OCI-LY3 (cell line): ENCODE data around the gene PELI1.

Experiments used
- EZH2phosphoT487 ChIP-seq: fragments of 200-600 bp; shearing (Covaris generic); IDR thresholded peaks from 2 replicates; pipeline ENCODE4 v1.6.1; 2018; ENCODE audit warnings: antibody characterized with exemption, mixed run types, low read depth
- TF ChIP-seq, protein P1 (sequence below): fragments of 200-600, 300-600 bp; sonication (generic); IDR thresholded peaks from 2 replicates; pipeline ENCODE4 v1.5.1; 2014; ENCODE audit warnings: antibody characterized with exemption, low read length, low read depth

DNA sequence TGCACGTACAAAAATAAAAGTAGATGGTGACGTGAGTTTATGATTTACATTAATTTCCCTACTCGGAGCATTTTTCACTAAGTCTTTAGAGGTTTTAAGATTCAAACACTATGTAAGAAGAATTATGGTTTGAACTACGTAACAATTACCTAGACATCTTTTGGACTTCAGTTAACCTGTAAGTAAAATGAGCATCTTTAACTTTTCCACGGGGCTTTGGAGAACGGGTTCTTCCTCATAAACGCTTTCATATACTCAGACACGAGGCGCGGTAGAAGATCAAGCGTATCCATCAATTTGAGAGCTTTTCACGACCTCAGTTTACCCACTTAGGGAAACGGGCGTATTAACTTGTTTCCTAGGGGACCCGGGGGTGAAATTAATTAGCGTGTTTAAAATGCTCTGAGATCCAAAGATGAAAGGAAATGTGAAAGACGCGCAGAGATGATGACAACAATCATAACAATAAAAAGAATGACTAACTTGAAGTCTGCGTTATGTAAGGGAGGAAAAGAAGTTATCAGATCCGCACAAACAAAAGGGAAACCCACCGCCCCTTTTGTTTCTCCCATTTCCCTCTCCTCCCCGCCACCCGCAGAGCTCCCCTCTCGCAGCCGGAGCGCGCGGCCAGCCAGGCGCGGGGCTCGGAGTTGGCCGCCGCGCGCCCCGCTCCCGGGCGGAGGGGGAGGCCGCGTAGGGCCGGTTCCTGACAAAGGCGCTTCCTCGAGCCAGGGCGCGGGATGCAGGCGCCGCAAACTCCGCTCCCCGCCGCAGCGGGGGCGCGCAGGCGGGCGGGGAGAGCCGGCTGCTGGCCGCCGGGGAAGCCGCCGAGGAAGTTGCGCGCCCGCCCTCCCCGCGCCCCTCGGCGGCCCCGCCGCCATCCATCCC, 807 bp downstream of the PELI1 start:
- TF ChIP-seq, protein P1, sequence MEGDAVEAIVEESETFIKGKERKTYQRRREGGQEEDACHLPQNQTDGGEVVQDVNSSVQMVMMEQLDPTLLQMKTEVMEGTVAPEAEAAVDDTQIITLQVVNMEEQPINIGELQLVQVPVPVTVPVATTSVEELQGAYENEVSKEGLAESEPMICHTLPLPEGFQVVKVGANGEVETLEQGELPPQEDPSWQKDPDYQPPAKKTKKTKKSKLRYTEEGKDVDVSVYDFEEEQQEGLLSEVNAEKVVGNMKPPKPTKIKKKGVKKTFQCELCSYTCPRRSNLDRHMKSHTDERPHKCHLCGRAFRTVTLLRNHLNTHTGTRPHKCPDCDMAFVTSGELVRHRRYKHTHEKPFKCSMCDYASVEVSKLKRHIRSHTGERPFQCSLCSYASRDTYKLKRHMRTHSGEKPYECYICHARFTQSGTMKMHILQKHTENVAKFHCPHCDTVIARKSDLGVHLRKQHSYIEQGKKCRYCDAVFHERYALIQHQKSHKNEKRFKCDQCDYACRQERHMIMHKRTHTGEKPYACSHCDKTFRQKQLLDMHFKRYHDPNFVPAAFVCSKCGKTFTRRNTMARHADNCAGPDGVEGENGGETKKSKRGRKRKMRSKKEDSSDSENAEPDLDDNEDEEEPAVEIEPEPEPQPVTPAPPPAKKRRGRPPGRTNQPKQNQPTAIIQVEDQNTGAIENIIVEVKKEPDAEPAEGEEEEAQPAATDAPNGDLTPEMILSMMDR = no peak
- TF ChIP-seq EZH2phosphoT487 = no peak
